ENCODE data around the gene SGPL1.

The SGPL1 gene

DNA sequence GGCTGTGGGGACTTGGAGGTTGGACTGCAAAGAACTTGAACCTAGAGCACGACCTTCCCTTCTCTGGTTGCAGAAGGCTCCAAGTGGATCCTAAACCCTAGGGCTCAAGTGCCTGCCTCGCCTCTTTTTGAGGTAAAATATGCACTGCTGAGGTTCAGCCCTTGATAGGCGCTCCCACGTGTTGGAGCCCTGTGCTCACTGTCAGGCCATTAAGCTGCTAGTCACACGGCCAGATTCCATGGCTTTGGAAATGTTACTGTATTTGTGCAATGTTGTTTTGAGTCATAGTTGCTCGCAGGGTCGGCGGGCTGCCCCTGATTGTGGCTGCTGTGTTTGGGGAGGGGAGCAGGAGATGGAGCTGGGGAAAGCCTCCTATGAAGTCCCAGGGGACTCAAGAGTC, 112.4 kb downstream of the SGPL1 start:
- H3K4me3 ChIP-seq (ENCODE audit: low read length): no peak overlapping the region
- DNase-seq (ENCODE audit: low read depth, low spot score): no peak

DNA sequence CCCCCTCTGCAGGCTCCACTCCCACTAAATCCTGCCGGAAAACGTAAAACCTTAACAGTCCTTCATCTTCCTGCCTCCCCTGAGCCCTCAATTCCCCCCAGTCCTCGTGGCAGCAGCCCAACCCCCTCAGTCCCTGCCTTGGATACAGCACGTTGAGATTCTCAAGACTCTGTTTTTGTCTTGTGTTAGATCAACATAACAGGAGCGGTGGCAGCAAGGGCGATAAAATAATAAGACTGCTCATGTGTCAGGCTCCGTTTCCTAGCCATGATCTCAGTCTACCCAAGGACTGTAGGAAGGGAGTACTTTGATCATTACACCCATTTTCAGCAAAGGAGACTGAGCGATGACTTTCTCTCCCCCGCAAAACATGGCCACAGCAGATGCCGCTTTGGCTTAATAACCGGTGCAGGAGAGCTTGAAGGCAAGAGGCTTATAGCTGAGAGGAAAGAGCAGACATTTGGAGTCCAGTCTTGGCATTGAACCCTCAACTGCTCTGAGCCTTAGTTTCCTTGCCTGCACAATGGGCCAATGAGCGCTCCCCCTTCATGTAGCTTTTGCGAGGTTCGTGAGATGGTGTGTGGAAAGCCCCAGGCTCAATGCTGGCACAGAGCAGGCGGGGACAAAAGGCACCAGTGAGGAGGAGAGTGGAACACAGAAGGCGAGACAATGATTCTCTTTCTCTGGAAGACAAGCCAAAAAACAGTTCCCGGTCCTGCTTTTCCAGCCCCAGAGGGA, 114.7 kb downstream of the SGPL1 start:
- H3K4me3 ChIP-seq (ENCODE audit: low read length): no peak overlapping the region
- no peak for DNase-seq (ENCODE audit: low read depth, low spot score)
